ENCODE results near the gene SSBP3. TPM values are rescaled to one million over a fixed set of nuclear protein-coding genes. Genes with fewer than 3 reads are reported as not detected.

SSBP3 gene
- total RNA-seq, 2 donors from 2014 or later, result 40.3 to 56.3 TPM

- Mint-ChIP-seq H3K27ac (no peak overlapping the region), H3K36me3 (ENCODE audit: low read depth) (no peaks in the 10 kb centered on the region), H3K4me1 (peaks cover 28% of the 10 kb centered on the region), H3K9me3 (no peaks in the 10 kb centered on the region), H3K27me3 (no peaks in the 10 kb centered on the region), H3K4me3 (no peak overlapping the region)
- no peak for ATAC-seq (replicated peaks)
Observed at GRCh38 chr1:54302951-54303843, 103.0 kb downstream of the SSBP3 start.

DNA sequence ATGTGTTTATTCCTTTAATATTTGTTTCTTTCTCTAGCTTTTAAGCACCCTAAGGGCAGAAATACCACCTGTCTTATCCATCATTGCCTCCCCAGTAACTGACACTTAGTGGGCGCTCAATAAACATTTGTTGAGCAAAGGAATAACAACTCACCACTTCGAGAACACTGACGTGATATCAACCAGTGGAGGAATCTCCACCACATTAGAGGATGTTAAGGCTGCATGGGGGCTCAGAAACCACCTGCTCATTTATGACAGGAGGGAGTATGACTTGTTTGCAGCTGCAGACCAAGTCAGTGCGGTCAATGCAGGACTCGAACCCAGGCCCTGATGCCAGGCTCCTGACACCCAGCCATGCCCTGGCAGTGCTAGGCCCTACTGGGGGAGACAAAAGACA, 103.6 kb downstream of the SSBP3 start:
- H3K27ac Mint-ChIP-seq, result no peak overlapping the region
- no peaks in the 10 kb centered on the region for H3K9me3 Mint-ChIP-seq
- H3K4me3 Mint-ChIP-seq, result no peak overlapping the region
- no peaks in the 10 kb centered on the region for H3K27me3 Mint-ChIP-seq
- ATAC-seq (replicated peaks), result no peak
- peaks cover 28% of the 10 kb centered on the region for H3K4me1 Mint-ChIP-seq
- H3K36me3 Mint-ChIP-seq (ENCODE audit: low read depth), result no peaks in the 10 kb centered on the region

DNA sequence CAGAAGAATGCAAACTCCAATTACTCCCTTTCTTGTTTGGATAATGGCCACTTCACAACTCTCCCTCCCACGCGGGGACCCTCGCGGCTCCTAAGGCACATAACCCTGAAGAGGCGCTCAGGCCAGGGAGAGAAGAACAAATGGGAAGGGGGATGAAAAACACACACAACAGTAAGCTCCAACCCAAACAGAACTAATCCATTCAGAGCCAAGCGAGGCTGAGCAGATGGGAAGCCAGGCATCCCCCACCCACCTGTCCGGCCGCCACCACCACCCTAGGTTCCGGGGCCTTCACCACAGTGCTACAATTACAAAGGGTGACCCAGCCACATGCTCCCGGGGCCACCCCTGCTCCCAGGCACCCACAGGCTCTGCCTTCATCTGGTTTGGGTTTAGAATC, 104.7 kb downstream of the SSBP3 start:
- Mint-ChIP-seq H3K27ac (no peak overlapping the region), H3K36me3 (ENCODE audit: low read depth) (no peaks in the 10 kb centered on the region), H3K27me3 (no peaks in the 10 kb centered on the region), H3K4me3 (no peak overlapping the region), H3K4me1 (peaks cover 24% of the 10 kb centered on the region), H3K9me3 (no peaks in the 10 kb centered on the region)
- ATAC-seq (replicated peaks), result no peak

GRCh38 chr1:54300401-54300800, 105.8 kb downstream of the SSBP3 start:
- no peak overlapping the region for H3K4me3 Mint-ChIP-seq

GRCh38 chr1:54299037-54299436, 107.2 kb downstream of the SSBP3 start:
- H3K4me1 Mint-ChIP-seq, result peaks cover 27% of the 10 kb centered on the region
- H3K36me3 Mint-ChIP-seq (ENCODE audit: low read depth), result no peaks in the 10 kb centered on the region
- H3K27me3 Mint-ChIP-seq, result no peaks in the 10 kb centered on the region
- no peak for ATAC-seq (replicated peaks)
- no peak overlapping the region for H3K4me3 Mint-ChIP-seq
- peak overlapping the region; percentile 79 for H3K27ac Mint-ChIP-seq
- no peaks in the 10 kb centered on the region for H3K9me3 Mint-ChIP-seq

More at GRCh38 chr1:54300401-54300800, 105.8 kb downstream of the SSBP3 start:
- Mint-ChIP-seq H3K27me3 (no peaks in the 10 kb centered on the region), H3K9me3 (no peaks in the 10 kb centered on the region), H3K27ac (no peak overlapping the region), H3K36me3 (ENCODE audit: low read depth) (no peaks in the 10 kb centered on the region), H3K4me1 (peaks cover 23% of the 10 kb centered on the region)
- no peak for ATAC-seq (replicated peaks)

DNA sequence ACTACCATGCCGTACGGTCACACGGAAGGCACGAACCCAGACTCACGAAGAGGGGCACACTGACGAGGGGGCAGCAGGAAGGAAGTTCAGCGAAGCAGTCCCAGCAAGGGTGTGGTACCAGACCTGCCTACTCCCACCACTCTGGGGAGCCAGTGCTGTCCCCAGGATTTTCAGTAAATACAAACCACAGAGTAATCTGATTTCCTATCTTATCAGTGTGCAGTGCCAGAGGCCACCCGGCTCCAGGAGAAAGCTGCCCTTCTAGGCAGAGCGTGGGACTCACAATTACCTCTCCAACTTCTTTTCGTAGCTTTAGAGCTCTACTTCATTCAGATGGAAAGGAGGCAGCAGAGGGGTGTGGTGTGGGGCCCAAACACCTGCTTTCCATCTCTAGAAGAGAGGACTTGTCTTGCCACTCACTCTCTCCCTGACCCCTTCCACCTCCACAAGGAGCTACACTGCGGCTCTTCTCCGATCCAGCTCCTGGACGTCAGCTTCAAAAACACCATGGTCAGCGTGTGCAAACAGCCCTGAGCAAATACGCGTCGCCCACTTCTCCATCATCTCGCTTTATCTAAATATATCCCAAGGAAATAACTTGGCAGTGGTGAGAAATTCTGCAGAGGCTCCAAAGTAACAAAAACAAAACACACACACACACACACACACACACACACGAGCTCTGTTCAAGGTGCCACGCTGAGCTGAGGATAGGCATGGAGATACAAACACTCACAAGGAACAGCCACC, 107.7 kb downstream of the SSBP3 start:
- Mint-ChIP-seq H3K27me3 (no peaks in the 10 kb centered on the region), H3K4me1 (peaks cover 28% of the 10 kb centered on the region), H3K4me3 (no peak overlapping the region), H3K36me3 (ENCODE audit: low read depth) (no peaks in the 10 kb centered on the region), H3K27ac (peak overlapping the region; percentile 79), H3K9me3 (no peaks in the 10 kb centered on the region)
- no peak for ATAC-seq (replicated peaks)

GRCh38 chr1:54297596-54298283, 108.5 kb downstream of the SSBP3 start:
- peaks cover 28% of the 10 kb centered on the region for H3K4me1 Mint-ChIP-seq
- no peak for ATAC-seq (replicated peaks)
- H3K36me3 Mint-ChIP-seq (ENCODE audit: low read depth), result no peaks in the 10 kb centered on the region
- no peaks in the 10 kb centered on the region for H3K9me3 Mint-ChIP-seq
- H3K27ac Mint-ChIP-seq, result no peak overlapping the region
- H3K27me3 Mint-ChIP-seq, result no peaks in the 10 kb centered on the region
- no peak overlapping the region for H3K4me3 Mint-ChIP-seq

DNA sequence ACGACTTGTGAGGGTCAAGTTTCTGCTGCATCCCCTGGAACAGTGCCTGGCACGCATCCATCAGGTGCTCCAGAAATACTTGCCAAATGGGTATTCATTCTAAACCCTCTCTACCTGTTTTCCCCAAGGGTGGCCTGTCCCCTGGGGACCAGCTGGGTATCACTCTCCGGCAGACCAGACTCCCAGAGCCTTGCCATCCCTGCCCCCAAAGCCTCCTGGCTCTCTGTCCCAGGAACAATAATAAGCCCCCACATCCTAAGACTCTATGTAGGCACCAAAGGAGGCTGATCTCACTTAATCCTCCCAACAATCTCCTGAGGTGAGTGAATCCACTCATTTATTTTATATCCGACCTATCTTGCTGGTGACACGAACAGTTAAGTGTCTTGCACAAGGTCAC, 109.5 kb downstream of the SSBP3 start:
- no peaks in the 10 kb centered on the region for H3K9me3 Mint-ChIP-seq
- ATAC-seq (replicated peaks), result no peak
- no peak overlapping the region for H3K4me3 Mint-ChIP-seq
- no peaks in the 10 kb centered on the region for H3K27me3 Mint-ChIP-seq
- peak overlapping the region; percentile 42 for H3K27ac Mint-ChIP-seq
- peaks cover 28% of the 10 kb centered on the region for H3K4me1 Mint-ChIP-seq
- H3K36me3 Mint-ChIP-seq (ENCODE audit: low read depth), result no peaks in the 10 kb centered on the region

DNA sequence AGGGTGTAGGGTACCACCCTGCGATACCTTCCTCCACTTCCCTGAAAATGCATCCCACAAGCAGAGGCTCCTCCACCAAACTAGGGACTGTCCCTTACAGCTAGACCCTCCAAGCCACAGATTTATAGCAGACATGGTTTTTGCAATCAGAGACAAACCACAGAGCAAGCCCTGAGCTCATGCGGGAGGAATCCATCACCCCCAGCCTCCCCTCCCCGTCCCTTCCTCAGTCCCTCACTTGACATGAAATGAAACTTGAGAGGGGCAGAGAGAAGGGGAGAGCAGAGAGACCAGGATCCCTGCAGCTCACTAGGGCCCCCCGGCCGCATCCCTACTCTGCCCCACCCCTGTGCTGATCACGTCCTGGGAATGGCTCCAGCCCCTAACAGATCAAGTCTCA, 111.3 kb downstream of the SSBP3 start:
- no peak overlapping the region for H3K27ac Mint-ChIP-seq
- no peak for ATAC-seq (replicated peaks)
- H3K27me3 Mint-ChIP-seq, result no peaks in the 10 kb centered on the region
- no peak overlapping the region for H3K4me3 Mint-ChIP-seq
- H3K4me1 Mint-ChIP-seq, result peaks cover 32% of the 10 kb centered on the region
- no peaks in the 10 kb centered on the region for H3K9me3 Mint-ChIP-seq
- H3K36me3 Mint-ChIP-seq (ENCODE audit: low read depth), result no peaks in the 10 kb centered on the region

DNA sequence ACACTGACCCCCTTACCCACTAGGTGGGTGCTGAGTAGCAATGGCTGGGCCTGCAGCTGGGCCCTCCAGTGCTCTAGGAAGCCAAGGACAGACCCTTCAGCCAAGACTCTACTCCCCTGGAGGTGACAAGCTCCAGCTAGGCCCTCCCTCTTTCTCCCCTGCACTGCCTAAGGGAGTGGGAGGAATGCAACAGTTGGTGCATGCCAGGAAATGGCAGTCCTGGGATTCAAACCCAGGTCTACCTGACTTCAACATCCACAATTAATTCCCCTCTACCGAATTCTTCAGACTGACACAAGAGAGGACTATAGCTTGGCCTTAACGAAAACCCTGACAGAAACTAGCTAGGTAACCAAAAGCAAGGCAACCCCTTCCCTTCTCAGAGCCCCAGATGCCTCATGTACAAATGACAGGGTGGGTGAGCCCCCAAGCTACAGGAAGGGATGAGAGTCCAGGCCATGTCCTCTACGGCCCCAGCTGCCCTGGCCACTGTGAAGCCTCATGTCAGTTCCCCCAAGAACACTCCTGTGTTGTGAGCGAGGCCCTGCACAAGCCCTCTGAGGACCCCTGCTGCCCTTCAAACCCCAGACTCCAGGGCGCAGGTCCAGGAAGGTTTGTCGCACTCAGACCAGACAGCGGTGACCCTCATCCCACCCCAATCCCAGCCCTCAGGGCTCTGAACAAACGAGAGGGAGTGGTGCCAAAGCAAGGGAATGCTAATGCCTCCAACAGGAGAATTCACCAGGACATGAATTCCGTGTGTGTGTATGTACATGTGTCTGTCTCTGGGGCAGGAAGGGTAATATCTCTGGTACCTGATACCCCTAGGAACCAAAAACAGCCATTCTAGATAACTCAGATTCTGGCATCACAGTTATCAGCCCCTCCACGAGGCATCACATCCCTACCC, 113.9 kb downstream of the SSBP3 start:
- Mint-ChIP-seq H3K27me3 (no peaks in the 10 kb centered on the region), H3K27ac (peak overlapping the region; percentile 17), H3K9me3 (no peaks in the 10 kb centered on the region), H3K36me3 (ENCODE audit: low read depth) (no peaks in the 10 kb centered on the region), H3K4me3 (no peak overlapping the region), H3K4me1 (peaks cover 33% of the 10 kb centered on the region)
- no peak for ATAC-seq (replicated peaks)

- Mint-ChIP-seq H3K27ac (peak overlapping the region; percentile 17), H3K4me1 (peaks cover 32% of the 10 kb centered on the region), H3K4me3 (no peak overlapping the region), H3K9me3 (no peaks in the 10 kb centered on the region), H3K27me3 (no peaks in the 10 kb centered on the region), H3K36me3 (ENCODE audit: low read depth) (no peaks in the 10 kb centered on the region)
- ATAC-seq (replicated peaks), result no peak
Observed at GRCh38 chr1:54291276-54292001, 114.8 kb downstream of the SSBP3 start.

- no peak overlapping the region for H3K27ac Mint-ChIP-seq
- peaks cover 30% of the 10 kb centered on the region for H3K4me1 Mint-ChIP-seq
- H3K9me3 Mint-ChIP-seq, result no peaks in the 10 kb centered on the region
- ATAC-seq (replicated peaks), result no peak
- no peaks in the 10 kb centered on the region for H3K27me3 Mint-ChIP-seq
- H3K4me3 Mint-ChIP-seq, result no peak overlapping the region
- H3K36me3 Mint-ChIP-seq (ENCODE audit: low read depth), result no peaks in the 10 kb centered on the region
Observed at GRCh38 chr1:54290506-54291184, 115.5 kb downstream of the SSBP3 start.

GRCh38 chr1:54289712-54290233, 116.4 kb downstream of the SSBP3 start:
- no peak overlapping the region for H3K4me3 Mint-ChIP-seq
- H3K36me3 Mint-ChIP-seq (ENCODE audit: low read depth), result no peaks in the 10 kb centered on the region
- peaks cover 35% of the 10 kb centered on the region for H3K4me1 Mint-ChIP-seq
- H3K9me3 Mint-ChIP-seq, result no peaks in the 10 kb centered on the region
- H3K27ac Mint-ChIP-seq, result peak overlapping the region; percentile 71
- no peaks in the 10 kb centered on the region for H3K27me3 Mint-ChIP-seq
- ATAC-seq (replicated peaks), result no peak

All from activated T-helper 17 cell treated with anti-CD3 and anti-CD28 coated beads, Interleukin-2, amount 50 U/mL, for 72 hours (primary cell).